Upper lobe of left lung (tissue), 6 donors: ENCODE data around the gene GFAP. TPM values are rescaled to one million over a fixed set of nuclear protein-coding genes. Genes with fewer than 3 reads are reported as not detected.

Experiments
- ATAC-seq, 2 donors: fragments of 200-7000 bp; cut with Tn5 transposase; one replicate each; pipeline ENCODE4 v1.9.1; 2022; ENCODE audit warnings: mild to moderate bottlenecking in 2 of 2, moderate library complexity in 2 of 2; ENCODE audit not compliant: low FRiP score in 2 of 2
- DNase-seq, 2 donors: peaks; one replicate each; pipeline ENCODE4 v3.0.0-alpha.2; 2019 to 2020
- H3K27ac ChIP-seq, 4 donors: fragments of 200-600 bp; sonication (generic); one replicate each; pipeline ENCODE4 v1.5.1; 2016 to 2019
- H3K27me3 ChIP-seq, 4 donors: fragments of 200-600 bp; sonication (generic); one replicate each; pipeline ENCODE4 v1.5.1; 2017 to 2019
- H3K36me3 ChIP-seq, 4 donors: fragments of 200-600 bp; sonication (generic); one replicate each; pipeline ENCODE4 v1.5.1; 2016 to 2019
- H3K4me1 ChIP-seq, 4 donors: fragments of 200-600 bp; sonication (generic); one replicate each; pipeline ENCODE4 v1.5.1; 2018 to 2019
- H3K4me3 ChIP-seq, 4 donors: fragments of 200-600 bp; sonication (generic); one replicate each; pipeline ENCODE4 v1.5.1; 2017 to 2019; ENCODE audit warnings: mild to moderate bottlenecking in 2 of 4, moderate library complexity in 1 of 4
- H3K9me3 ChIP-seq, 4 donors: fragments of 200-600 bp; sonication (generic); one replicate each; pipeline ENCODE4 v1.5.1; 2018 to 2019
- EP300 ChIP-seq, 4 donors: sonication (generic); formaldehyde crosslinking; IDR thresholded peaks; one replicate each; pipeline ENCODE4 v1.5.1; 2017; ENCODE audit warnings: antibody characterized with exemption in 4 of 4, control low read depth in 2 of 4
- POLR2A ChIP-seq, 4 donors: fragments of 450-650 bp; IDR thresholded peaks; one replicate each; pipeline ENCODE4 v1.5.1; 2016 to 2017; ENCODE audit warnings: antibody characterized with exemption in 4 of 4, mild to moderate bottlenecking in 2 of 4
- POLR2AphosphoS5 ChIP-seq, 2 donors: sonication (generic); formaldehyde crosslinking; IDR thresholded peaks; one replicate each; pipeline ENCODE4 v1.5.1; 2017; ENCODE audit warnings: antibody characterized with exemption in 2 of 2
- WGBS, 2 donors: methylation state at CpG; one replicate each; pipeline ENCODE4 v1.1.5; 2017 to 2018; 5-methylcytosine and 5-hydroxymethylcytosine counted together
- total RNA-seq, 6 donors: library from RNA; depleted of rRNA in 4 of 6; stranded (reverse); fragments of >200 nt in 4 of 6; gene quantifications; one replicate each; pipeline versions ENCODE4 v1.1.0 to v1.2.1, GENCODE V29; 2016 to 2021
- TF ChIP-seq, protein P1 (sequence below), 6 experiments: fragments of 450-650 bp in 4 of 6; fragments of 200-600 bp in 2 of 6; sonication (generic) in 2 of 6; IDR thresholded peaks; one replicate each; pipeline ENCODE4 v1.5.1; 2016 to 2019; ENCODE audit warnings: antibody characterized with exemption in 6 of 6
- donor health status: DM: no; HTN: no; CAD: no; lungs with moderate emphysema.
- donor health status: DM: no; HTN: yes; CAD: no; lungs with severe emphysema.

Gene GFAP
- total RNA-seq, 6 donors from 2014 or later = not detected

DNA sequence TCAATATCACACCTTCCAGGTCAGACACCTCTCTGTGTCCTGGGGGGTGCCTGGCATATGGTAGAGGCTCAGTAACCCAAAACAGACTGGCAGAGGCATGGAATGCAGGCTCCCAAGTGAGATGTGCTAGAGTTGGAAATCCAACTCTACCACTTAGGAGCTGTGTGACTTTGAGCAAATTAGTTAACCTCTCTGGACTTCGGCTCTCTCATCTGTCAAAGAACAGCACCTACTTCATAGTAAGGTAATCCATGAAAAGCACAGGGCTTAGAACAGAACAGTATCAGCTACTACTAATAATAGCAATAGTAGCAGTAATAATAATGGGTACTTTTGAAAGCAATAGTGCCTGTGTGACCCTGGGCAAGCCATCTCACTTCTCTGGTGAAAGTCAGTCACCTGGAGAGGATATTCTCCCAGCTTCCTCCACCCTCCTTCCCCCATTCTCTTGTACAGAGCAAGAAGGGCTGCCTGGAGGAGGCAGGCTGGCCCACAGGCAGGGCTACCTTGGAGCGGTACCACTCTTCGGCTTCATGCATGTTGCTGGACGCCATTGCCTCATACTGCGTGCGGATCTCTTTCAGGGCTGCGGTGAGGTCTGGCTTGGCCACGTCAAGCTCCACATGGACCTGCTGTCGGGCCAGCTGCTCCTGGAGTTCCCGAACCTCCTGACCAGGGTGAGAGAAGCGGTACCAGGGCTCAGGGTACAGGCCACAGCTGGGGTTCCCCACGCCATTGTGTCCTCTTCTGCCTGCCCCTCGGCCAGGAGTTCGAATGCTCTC is 2.3 kb downstream of the GFAP start:
- 75 to 79% methylated on average over 9 to 14 of the region's 14 CpGs for WGBS, 2 donors
- Histone ChIP-seq H3K36me3 (no peaks in the 10 kb centered on the region), H3K27me3 (peaks cover 0 to 7% (median 3%) of the 10 kb centered on the region in 4 donors), H3K9me3 (no peaks in the 10 kb centered on the region), H3K4me1 (peaks cover 8 to 27% (median 17%) of the 10 kb centered on the region in 4 donors), H3K4me3 (no peak overlapping the region), H3K27ac (no peak overlapping the region)
- no peak for DNase-seq
- no peak for TF ChIP-seq POLR2A (IDR thresholded peaks at IDR 0.05)
- TF ChIP-seq, protein P1, sequence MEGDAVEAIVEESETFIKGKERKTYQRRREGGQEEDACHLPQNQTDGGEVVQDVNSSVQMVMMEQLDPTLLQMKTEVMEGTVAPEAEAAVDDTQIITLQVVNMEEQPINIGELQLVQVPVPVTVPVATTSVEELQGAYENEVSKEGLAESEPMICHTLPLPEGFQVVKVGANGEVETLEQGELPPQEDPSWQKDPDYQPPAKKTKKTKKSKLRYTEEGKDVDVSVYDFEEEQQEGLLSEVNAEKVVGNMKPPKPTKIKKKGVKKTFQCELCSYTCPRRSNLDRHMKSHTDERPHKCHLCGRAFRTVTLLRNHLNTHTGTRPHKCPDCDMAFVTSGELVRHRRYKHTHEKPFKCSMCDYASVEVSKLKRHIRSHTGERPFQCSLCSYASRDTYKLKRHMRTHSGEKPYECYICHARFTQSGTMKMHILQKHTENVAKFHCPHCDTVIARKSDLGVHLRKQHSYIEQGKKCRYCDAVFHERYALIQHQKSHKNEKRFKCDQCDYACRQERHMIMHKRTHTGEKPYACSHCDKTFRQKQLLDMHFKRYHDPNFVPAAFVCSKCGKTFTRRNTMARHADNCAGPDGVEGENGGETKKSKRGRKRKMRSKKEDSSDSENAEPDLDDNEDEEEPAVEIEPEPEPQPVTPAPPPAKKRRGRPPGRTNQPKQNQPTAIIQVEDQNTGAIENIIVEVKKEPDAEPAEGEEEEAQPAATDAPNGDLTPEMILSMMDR (IDR thresholded peaks at IDR 0.05) = no peak
- TF ChIP-seq POLR2AphosphoS5 (IDR thresholded peaks at IDR 0.05) = no peak
- TF ChIP-seq EP300 (IDR thresholded peaks at IDR 0.05) = no peak
- ATAC-seq = no peak

DNA sequence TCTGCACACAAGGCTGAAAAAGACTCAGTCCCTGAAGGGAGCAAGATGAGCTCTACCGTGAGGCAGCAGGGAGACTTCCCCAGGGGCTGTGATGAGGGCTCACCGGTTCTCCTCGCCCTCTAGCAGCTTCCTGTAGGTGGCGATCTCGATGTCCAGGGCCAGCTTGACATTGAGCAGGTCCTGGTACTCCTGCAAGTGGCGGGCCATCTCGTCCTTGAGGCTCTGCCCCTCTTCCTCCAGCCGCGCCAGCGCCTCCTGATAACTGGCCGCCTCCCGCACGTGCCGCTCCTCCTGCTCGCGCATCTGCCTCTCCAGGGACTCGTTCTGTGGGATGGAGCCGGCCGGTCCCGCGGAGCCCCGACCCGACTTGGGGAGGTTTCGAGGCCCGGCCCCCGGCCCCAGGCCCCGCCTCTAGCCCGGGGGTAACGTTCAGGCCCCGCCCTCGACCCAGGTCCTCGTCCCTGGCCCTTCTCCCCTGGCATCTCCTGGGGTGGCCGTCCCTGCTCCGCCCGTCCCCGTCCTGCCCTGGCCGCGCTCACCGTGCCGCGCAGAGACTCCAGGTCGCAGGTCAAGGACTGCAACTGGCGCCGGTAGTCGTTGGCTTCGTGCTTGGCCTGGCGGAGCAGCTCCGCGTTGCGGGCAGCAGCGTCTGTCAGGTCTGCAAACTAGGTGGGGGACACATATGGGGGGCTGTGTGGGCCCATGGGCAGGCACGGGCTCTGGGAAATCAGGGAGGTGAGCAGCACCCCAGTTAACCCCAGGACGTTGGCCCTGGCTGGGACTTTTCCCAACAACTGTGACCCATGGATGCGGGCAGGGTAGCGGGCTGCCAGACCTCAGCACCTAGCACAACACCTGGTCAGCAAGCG is 3.9 kb downstream of the GFAP start:
- Histone ChIP-seq H3K9me3 (no peaks in the 10 kb centered on the region), H3K4me3 (peak overlapping the region in 3 of 4 donors; percentile 35 to 48 (median 47)), H3K27ac (no peak overlapping the region), H3K4me1 (peaks cover 8 to 19% (median 14%) of the 10 kb centered on the region in 4 donors), H3K36me3 (no peaks in the 10 kb centered on the region), H3K27me3 (peaks cover 0 to 7% (median 3%) of the 10 kb centered on the region in 4 donors)
- DNase-seq = peak; percentile 77 to 88
- peak; percentile 45 to 46 for ATAC-seq
- TF ChIP-seq, protein P1 (IDR thresholded peaks at IDR 0.05) = peak; percentile 20 to 64 (median 37)
- no peak for TF ChIP-seq POLR2AphosphoS5 (IDR thresholded peaks at IDR 0.05)
- WGBS, 2 donors = 14 to 27% methylated on average over 27 to 36 of the region's 56 CpGs

DNA sequence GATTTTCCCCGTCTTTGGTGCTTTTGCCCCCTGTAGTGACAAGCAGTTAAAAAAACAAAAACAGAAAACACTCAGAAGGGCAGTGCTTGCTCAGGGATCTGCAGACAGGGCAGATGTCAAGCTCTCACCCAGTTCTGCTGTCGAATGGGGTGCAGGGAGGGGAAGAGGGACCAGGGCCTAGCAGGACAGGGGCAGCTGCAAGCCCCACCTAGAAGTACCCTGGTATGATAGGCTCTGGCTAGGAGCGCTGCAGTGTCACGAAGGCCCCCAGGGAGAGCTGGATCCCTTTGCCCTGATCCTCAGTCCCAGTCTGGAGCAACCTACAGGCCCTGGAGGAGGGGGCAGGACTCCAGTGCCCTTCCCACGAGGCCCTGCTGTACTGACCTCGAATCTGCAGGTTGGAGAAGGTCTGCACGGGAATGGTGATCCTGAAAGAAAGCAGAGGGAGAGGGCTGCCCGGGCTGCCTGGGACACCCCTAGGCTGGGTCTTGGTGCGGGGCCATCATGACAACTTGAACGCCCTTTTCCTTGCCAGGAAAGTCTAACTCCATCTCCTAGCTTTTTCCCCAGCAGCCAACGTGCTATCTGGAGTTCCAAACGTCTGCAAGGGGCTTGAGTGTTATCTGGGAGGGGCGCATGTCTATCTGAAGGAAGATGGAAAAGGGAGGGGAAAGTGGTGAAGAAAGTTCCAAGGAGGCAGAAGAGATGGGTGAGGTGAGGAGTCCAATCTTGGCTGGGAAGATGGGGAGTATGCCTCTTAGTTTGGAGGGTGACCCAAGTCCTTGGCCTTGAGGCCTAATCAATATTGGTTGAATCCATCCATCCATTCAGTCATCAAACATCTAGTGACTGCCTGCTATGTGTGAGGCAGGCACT is 4.8 kb downstream of the GFAP start:
- Histone ChIP-seq H3K4me3 (no peak overlapping the region), H3K27me3 (peaks cover 0 to 7% (median 3%) of the 10 kb centered on the region in 4 donors), H3K36me3 (no peaks in the 10 kb centered on the region), H3K9me3 (no peaks in the 10 kb centered on the region), H3K4me1 (peaks cover 9 to 16% (median 12%) of the 10 kb centered on the region in 4 donors), H3K27ac (no peak overlapping the region)
- ATAC-seq (no peak), DNase-seq (no peak)
- WGBS, 2 donors = 73 to 84% methylated on average over 13 of the region's 13 CpGs
- TF ChIP-seq POLR2AphosphoS5 (IDR thresholded peaks at IDR 0.05) (no peak), POLR2A (IDR thresholded peaks at IDR 0.05) (no peak), EP300 (IDR thresholded peaks at IDR 0.05) (no peak)
- TF ChIP-seq, protein P1 (IDR thresholded peaks at IDR 0.05) = no peak

DNA sequence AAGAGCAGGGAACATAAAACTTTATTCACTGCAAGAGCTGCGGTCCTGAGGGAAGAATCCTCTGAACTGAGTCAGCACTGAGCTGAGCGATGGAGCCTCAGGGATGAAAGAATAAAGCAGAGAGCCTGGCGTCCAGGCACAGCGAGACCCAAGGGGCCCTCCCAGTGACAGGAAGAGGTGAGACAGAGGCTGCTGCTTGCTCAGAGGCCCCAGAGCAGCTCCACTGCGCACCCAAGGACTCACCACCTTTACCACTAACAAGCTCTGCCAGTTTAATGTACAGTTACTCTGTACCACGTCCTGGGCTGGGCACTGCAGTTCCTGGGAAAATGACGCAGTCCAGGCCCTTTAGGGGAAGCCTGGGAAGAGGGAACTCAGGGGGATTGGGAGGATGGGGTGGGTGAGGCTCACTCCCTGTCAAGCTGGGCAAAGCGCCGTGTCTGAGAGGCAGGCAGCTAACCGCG is 5.6 kb downstream of the GFAP start:
- WGBS, 2 donors = 72 to 82% methylated on average over 10 to 11 of the region's 11 CpGs
- Histone ChIP-seq H3K4me3 (no peak overlapping the region), H3K9me3 (no peaks in the 10 kb centered on the region), H3K4me1 (peaks cover 9 to 16% (median 11%) of the 10 kb centered on the region in 4 donors), H3K27ac (no peak overlapping the region), H3K27me3 (peaks cover 0 to 7% (median 3%) of the 10 kb centered on the region in 4 donors), H3K36me3 (no peaks in the 10 kb centered on the region)
- DNase-seq (no peak), ATAC-seq (no peak)
- no peak for TF ChIP-seq POLR2A (IDR thresholded peaks at IDR 0.05)
- TF ChIP-seq, protein P1 (IDR thresholded peaks at IDR 0.05) = no peak
- TF ChIP-seq EP300 (IDR thresholded peaks at IDR 0.05) = no peak
- TF ChIP-seq POLR2AphosphoS5 (IDR thresholded peaks at IDR 0.05) = no peak
